ENCODE data around the gene KLK14. TPM values are rescaled to one million over a fixed set of nuclear protein-coding genes. Genes with fewer than 3 reads are reported as not detected.
A peak's percentile ranks its signal among the peaks of the same experiment; 100 is the strongest.

The KLK14 gene
- total RNA-seq, 3 donors from 2014 or later: 0.41 TPM; not detected in 2

- Histone ChIP-seq H3K4me3 (no peak overlapping the region), H3K9me3 (no peaks in the 10 kb centered on the region), H3K4me1 (ENCODE audit: low read depth) (no peaks in the 10 kb centered on the region), H3K36me3 (ENCODE audit: low read depth) (no peaks in the 10 kb centered on the region)
- DNase-seq: no peak
- intact Hi-C loops (cut with DNase I, micrococcal nuclease): no loop called here
- no peak for TF ChIP-seq CTCF (IDR thresholded peaks at IDR 0.05)
- ATAC-seq: no peak
Measured at GRCh38 chr19:51119101-51119500, 36.4 kb upstream of the KLK14 start.

GRCh38 chr19:51116736-51117286, 34.1 kb upstream of the KLK14 start:
- intact Hi-C loops (cut with DNase I, micrococcal nuclease): no loop called here
- DNase-seq (peak in 1 of 3 donors; percentile 42), ATAC-seq (no peak)
- Histone ChIP-seq H3K4me3 (no peak overlapping the region), H3K36me3 (ENCODE audit: low read depth) (no peaks in the 10 kb centered on the region), H3K9me3 (no peaks in the 10 kb centered on the region), H3K4me1 (ENCODE audit: low read depth) (no peaks in the 10 kb centered on the region)
- no peak for TF ChIP-seq CTCF (IDR thresholded peaks at IDR 0.05)

GRCh38 chr19:51114087-51114729, 31.5 kb upstream of the KLK14 start:
- no peak for ATAC-seq
- intact Hi-C loops (cut with DNase I, micrococcal nuclease): no loop called here
- no peaks in the 10 kb centered on the region for H3K9me3 ChIP-seq
- TF ChIP-seq CTCF (IDR thresholded peaks at IDR 0.05): no peak
- no peaks in the 10 kb centered on the region for H3K4me1 ChIP-seq (ENCODE audit: low read depth)
- H3K36me3 ChIP-seq (ENCODE audit: low read depth): no peaks in the 10 kb centered on the region
- no peak for DNase-seq
- H3K4me3 ChIP-seq: no peak overlapping the region

- peaks cover 14% of the 10 kb centered on the region for H3K4me1 ChIP-seq (ENCODE audit: low read depth)
- no peak for TF ChIP-seq CTCF (IDR thresholded peaks at IDR 0.05)
- ATAC-seq: no peak
- H3K4me3 ChIP-seq: no peak overlapping the region
- H3K36me3 ChIP-seq (ENCODE audit: low read depth): peaks cover 6% of the 10 kb centered on the region
- no peaks in the 10 kb centered on the region for H3K9me3 ChIP-seq
- DNase-seq: no peak
- intact Hi-C loops (cut with DNase I, micrococcal nuclease): no loop called here
Measured at GRCh38 chr19:51111606-51112005, 28.9 kb upstream of the KLK14 start.

GRCh38 chr19:51110666-51110971, 27.9 kb upstream of the KLK14 start:
- ATAC-seq (no peak), DNase-seq (no peak)
- H3K9me3 ChIP-seq: no peaks in the 10 kb centered on the region
- no peak overlapping the region for H3K4me3 ChIP-seq
- H3K36me3 ChIP-seq (ENCODE audit: low read depth): peaks cover 6% of the 10 kb centered on the region
- peaks cover 14% of the 10 kb centered on the region for H3K4me1 ChIP-seq (ENCODE audit: low read depth)
- no peak for TF ChIP-seq CTCF (IDR thresholded peaks at IDR 0.05)
- intact Hi-C loops (cut with DNase I, micrococcal nuclease): no loop called here

- TF ChIP-seq CTCF (IDR thresholded peaks at IDR 0.05): no peak
- Histone ChIP-seq H3K9me3 (no peaks in the 10 kb centered on the region), H3K36me3 (ENCODE audit: low read depth) (peaks cover 6% of the 10 kb centered on the region), H3K4me3 (peak overlapping the region; percentile 50), H3K4me1 (ENCODE audit: low read depth) (peaks cover 14% of the 10 kb centered on the region)
- ATAC-seq (peak; percentile 22), DNase-seq (peak in 1 of 3 donors; percentile 37)
- intact Hi-C loops (cut with DNase I, micrococcal nuclease): no loop called here
Measured at GRCh38 chr19:51108805-51109146, 26.1 kb upstream of the KLK14 start.

All from mucosa of descending colon (tissue), 3 donors.